ENCODE results near the gene ARHGAP25. TPM values are rescaled to one million over a fixed set of nuclear protein-coding genes. Genes with fewer than 3 reads are reported as not detected.

Gene ARHGAP25
- total and polyA plus RNA-seq, 11 donors: 2.6 to 27.9 (median 4.8) TPM

- peak; percentile 71 to 97 (median 96) for ATAC-seq
- 19 to 21% (median 20%) methylated on average over 13 to 15 of the region's 15 CpGs for WGBS, 4 donors
- Histone ChIP-seq H3K4me1 (peaks cover 0 to 74% (median 13%) of the 10 kb centered on the region in 12 donors), H3K36me3 (no peaks in the 10 kb centered on the region), H3K9me3 (peaks cover 0 to 2% (median 0%) of the 10 kb centered on the region in 12 donors), H3K27ac (peak overlapping the region in 1 of 12 donors; percentile 19), H3K4me3 (peak overlapping the region in 4 of 12 donors; percentile 11 to 37 (median 26)), H3K27me3 (no peaks in the 10 kb centered on the region)
- TF ChIP-seq POLR2A (IDR thresholded peaks at IDR 0.05) (no peak), CTCF (IDR thresholded peaks at IDR 0.05) (peak; percentile 88 to 97 (median 94))
- peak; percentile 89 to 92 (median 91) for DNase-seq
- intact Hi-C loops (cut with DNase I): loop anchor here (1.0 to 5.0 kb wide), 11 partner anchors 81 to 176 kb away; no protein-coding TSS in a partner anchor
These were observed 17.1 kb downstream of the ARHGAP25 start for GRCh38 chr2:68751397-68752339.

GRCh38 chr2:68753318-68753717 is 18.7 kb downstream of the ARHGAP25 start:
- TF ChIP-seq POLR2A (IDR thresholded peaks at IDR 0.05): no peak
- no peak for TF ChIP-seq CTCF (IDR thresholded peaks at IDR 0.05)

GRCh38 chr2:68755071-68755470 is 20.5 kb downstream of the ARHGAP25 start:
- peaks cover 0 to 48% (median 13%) of the 10 kb centered on the region in 12 donors for H3K4me1 ChIP-seq

More at GRCh38 chr2:68753318-68753717, 18.7 kb downstream of the ARHGAP25 start:
- DNase-seq (no peak), ATAC-seq (no peak)
- Histone ChIP-seq H3K4me3 (no peak overlapping the region), H3K27ac (peak overlapping the region in 1 of 12 donors; percentile 57), H3K4me1 (peaks cover 0 to 60% (median 13%) of the 10 kb centered on the region in 12 donors), H3K27me3 (no peaks in the 10 kb centered on the region), H3K36me3 (no peaks in the 10 kb centered on the region), H3K9me3 (peaks cover 0 to 11% (median 0%) of the 10 kb centered on the region in 12 donors)
- 64 to 90% (median 67%) methylated on average over 4 of the region's 4 CpGs for WGBS, 4 donors
- intact Hi-C loops (cut with DNase I): loop anchor here in 8 of 10 donors (2.0 to 5.0 kb wide), 7 partner anchors 79 to 174 kb away; no protein-coding TSS in a partner anchor

More at GRCh38 chr2:68755071-68755470, 20.5 kb downstream of the ARHGAP25 start:
- intact Hi-C loops (cut with DNase I): loop anchor here in 1 of 10 donors (2.0 kb wide), 1 partner anchor 154 kb away; no protein-coding TSS in a partner anchor
- TF ChIP-seq CTCF (IDR thresholded peaks at IDR 0.05): no peak
- TF ChIP-seq POLR2A (IDR thresholded peaks at IDR 0.05): no peak
- Histone ChIP-seq H3K27ac (peak overlapping the region in 1 of 12 donors; percentile 34), H3K36me3 (no peaks in the 10 kb centered on the region), H3K9me3 (peaks cover 0 to 11% (median 0%) of the 10 kb centered on the region in 12 donors), H3K27me3 (no peaks in the 10 kb centered on the region), H3K4me3 (no peak overlapping the region)
- ATAC-seq: peak in 1 of 4 donors; percentile 45
- DNase-seq: no peak

Data from heart left ventricle (tissue), 16 donors.